ENCODE data around the gene HS1BP3.

The HS1BP3 gene

DNA sequence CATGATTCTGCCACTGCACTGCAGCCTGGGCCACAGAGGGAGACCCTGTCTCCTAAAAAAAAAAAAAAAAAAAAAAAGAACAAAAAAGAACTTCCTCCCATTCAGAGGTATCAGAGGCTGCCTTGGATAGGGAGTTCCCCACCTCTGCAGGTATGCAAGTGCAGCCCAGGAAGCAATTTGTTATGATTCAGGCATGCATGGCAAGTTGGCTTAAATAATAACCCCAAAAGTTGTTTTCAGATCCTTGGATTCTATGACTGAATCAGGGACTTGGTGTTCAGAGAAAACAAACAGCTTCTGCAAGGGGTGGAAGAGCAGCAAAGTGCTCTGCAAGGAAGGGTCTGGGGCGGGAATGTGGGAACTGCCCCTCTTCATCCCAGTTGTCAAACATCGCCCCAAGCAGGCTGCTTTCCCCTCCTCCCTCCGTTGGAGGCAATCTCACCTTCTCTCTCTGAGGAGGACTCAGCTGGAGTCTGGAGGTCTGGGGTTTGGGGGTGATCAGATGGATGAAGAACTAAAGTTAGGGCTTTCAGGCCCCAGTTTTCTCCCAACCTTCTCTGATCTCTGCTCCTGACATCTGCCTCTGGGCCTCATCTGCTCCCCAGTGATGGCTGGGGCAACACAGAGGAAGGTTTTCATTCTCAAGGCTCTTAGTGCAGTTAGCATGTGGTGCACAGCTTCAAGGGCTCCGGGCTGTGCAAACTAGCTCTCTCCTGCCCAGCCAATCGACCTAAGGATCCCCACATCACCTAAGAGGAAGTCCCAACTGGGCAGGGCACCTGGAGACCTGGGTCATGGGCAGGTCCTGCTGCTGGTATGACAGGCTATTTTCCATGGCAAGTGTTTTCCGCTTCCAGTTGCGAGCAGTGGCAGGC, 12.5 kb upstream of the HS1BP3 start:
- DNase-seq (ENCODE audit: low read depth), result no peak

DNA sequence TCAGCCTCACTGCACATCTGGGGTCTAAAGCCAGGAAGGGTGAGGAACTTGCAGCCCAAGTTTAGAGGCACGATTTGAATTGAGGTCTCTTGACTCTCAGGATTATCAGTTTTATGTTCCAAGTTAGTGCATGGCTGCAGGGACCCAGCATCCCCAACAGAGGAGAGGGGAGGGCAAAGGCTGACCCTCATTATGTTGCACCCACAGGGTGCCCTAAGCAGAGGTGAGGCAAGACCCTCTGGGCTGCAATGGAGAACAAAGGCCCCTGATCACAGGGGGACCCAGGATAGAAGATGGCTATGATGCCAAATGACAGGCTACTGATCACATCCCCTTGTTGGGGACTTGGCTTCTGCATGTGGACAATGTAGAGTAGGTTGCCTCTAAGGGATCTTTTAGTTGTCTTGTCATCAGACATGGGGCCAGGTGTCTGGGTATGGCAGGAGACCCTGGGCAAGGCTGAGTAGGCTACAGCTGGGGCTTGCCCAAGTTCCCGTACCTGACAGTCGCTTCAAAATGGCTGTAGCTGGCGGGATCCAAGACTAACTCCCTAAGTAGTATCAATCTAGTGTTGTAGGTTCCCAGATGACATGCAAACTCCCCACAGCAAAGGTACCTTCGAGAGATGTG, 11.5 kb upstream of the HS1BP3 start:
- DNase-seq (ENCODE audit: low read depth), result no peak

DNA sequence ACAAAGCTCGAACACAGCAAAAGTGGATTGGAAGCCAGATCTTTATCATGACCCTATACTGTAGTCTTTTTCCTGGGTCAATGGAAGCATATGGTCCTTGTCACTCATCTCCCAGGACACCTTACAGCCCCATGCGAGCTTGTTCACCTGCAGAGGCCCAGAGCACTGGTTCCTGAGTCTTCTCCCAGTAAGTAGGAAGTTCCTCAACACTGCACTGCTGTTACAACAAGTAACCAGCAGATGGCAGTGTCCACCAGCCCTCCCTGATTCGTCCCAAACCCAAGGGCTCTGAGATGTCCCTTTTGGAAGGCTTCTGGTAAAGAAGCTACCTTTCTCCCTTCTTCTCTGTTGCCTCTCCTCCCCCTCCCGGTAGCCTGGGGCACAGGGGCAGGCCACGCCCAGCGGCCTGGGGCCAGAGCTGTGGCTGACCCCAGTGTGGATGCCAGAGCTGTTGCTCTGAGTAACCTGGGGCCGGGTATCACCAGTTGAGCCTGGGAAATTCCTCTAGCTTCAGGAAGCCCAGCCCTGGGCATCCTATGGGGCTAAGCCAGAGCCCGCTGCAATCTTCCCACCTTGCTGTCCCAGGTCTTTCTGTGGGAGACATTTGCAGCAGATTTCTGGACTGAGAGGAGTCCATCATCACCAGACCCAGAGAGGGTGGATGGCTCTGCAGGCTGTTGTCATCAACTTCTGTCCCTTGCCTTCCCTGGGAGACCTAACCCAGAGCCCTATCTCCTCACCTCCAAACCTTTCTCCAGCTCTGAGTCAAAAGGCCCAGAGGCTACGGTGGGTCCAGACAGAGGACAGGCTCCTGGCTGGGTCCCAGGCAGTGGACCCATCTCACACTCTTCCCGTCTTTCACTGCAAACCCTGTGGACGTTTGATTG, 10.8 kb upstream of the HS1BP3 start:
- DNase-seq (ENCODE audit: low read depth), result peak; percentile 39

DNA sequence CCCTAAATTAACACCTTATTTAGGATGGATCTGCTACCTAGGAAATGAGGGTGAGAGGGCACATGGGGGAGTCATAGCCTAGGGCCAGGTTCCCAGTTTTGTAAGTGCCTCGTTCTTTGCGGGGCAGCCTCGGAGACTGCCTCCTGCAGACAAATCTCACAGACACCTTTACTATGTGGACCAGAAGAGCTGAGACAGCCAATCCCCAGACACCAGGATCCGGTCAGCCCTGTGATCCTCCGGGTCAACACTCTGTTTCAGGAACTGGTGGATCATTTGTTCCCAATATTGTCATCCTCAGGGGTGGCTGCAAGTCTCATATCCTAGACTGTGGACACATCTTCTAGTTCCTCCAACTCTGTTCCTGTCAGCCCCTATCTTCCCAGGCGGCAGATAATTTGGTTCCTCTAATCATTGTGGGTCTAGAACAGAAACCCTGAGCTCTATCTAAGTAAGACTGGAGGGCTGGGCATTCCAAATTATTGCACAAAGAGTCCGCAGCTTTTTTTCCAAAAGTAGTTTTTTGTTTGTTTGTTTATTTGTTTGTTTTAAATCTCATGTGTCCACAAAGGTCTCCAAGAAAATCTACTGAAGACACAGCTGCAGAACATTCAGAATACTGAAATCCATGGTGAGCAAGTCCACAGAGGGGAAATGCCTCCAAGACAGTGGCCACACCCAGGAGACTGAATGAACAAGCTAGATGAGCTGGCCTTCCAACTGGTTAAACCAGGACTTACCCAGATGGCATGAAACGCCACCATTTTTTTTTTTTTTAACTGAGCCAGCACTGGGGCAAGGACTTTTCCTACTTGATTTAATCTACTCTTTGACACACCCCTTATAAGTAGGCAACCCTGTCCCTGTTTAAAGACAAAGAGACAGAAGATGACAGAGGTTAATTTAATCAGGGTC, 9.9 kb upstream of the HS1BP3 start:
- no peak for DNase-seq (ENCODE audit: low read depth)

DNA sequence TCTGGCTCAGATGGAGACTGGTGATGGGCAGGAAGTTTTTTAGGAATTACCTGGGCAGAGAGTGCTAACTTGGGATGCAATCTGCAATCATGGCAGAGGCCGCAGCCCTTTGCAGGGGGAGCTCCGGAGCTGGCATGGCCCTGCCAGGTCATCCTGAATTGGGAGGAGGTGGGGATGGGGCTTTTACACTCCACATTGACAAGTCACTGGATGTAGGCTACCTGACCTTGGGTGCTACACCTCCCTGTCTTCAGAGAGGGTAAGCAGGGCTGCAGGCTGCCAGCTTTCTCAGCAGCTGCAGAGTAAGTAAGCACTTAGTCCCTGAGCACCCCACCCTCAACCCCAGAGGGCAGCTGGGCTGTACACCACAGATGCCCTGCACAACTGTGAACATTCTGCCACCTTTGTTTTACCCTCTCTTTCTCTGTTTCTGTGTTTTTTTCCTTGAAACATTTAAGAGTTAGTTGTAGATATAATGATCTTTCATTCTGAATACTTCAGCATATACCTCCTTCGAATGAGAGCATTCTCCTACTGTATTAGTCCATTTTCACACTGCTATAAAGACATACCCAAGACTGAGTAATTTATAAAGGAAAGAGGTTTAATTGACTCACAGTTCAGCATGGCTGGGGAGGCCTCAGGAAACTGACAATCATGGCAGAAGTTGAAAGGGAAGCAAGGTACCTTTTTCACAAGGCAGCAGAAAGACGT, 6.8 kb upstream of the HS1BP3 start:
- no peak for DNase-seq (ENCODE audit: low read depth)

DNA sequence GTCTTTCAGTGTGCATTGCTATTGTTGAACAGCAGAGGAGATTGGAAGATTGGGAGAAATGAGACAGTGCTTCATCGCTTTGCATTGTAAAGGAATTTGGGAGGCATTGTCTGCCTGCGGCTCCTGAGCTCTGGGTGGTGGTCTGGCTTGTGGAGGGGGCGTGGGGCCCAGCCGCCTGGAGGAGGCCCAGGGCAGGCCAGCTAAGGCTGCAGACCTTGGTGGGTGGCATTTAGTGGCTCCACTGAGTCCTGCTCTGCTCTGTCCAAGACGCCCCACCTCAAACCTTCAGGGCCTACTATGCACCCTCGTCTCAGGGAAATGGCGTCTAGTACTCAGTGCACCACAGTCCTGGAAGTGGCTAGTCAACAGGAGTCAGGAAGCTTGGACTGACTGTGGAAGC, 5.7 kb upstream of the HS1BP3 start:
- no peak for DNase-seq (ENCODE audit: low read depth)

DNA sequence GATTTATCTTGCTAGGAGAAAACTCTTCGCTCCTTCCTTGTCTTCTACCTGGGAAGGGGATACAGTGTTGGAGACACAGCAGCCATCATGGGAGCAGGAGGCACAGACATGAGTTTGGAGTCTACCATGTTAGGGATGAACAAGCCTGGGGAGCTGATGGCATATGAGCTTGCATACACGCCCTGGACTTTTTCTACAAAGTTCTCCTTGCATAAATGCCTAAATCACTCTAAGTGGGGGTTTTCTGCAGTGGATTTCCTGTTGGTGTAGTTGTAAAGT, 3.6 kb upstream of the HS1BP3 start:
- no peak for DNase-seq (ENCODE audit: low read depth)

DNA sequence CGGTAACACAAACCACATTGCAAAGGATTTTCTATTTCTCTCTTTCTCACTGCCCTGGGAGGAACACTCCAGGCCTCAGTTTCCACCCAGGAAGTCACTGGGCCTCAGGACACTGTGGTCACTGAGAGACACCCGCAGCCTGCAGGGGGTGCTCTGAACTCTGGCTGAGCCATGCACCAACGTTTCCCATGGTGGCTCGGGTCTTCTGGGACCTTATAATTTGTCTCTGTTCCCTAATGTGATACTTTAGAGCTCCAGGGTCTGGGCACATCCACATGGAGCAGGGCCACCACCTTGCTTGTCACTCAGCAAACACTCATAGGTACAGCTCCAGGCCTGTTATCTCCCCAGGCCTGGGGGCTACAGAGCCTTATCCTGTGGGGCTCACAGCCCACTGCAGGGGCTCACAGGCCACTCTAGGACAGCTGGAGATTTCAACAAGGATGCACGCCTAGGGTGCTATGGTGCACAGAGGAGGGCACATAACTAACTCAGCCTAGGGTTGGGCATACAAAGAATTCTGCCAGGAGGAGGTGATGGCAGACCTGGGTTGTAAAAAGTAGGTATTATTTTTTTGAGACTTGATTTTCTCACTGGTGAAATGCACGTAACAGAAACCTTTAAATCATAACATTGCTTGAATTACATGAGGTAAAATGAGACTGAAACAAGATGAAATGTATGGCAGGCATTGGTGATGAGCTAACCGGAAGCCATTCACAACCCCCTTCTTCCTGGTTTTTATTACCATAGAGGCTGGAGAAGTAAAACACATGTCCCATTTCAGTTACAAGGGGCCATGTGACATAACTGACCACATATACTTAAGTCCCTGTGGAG, 3.0 kb upstream of the HS1BP3 start:
- no peak for DNase-seq (ENCODE audit: low read depth)

DNA sequence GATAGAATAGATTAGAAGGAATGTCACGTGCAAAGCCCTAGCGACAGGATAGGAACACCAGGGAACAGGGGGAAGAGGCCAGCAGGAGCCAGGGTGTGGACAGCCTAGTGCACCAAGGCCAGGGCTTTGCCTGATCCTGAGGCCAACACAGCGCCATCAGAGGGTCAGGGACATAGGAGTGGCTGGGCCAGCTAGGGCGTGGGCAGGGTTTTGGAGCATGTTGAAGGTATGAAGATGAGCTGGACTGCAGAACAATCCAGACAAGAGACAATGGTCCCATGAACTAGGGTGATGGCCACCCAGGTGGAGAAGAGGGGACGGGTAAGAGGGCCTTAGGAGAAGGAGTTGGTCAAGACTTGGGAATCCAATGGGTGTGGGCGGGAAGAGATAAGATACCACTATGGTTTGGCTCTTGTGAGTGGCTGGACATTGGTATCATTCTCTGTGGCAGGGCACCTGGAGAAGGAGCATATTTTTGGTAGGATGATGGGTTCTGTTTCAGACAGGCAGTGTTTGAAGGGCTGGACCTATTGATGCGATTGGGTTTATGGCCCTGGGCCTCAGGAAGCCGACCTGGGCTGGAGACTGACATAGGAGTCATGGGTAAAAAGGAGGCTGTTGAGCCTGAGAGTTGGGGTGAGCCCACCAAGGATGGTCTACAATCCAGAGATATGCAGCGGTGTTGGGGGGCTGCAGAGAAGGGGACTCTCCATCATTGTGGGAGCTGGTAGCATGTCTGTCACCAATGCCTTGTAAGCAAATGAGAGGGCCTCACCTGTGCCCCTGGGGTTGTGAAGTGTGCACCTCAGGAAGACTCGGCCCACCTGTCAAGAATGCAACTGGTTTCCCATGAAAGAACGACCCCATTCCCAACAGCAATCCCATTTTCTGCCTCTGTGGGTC, 2.0 kb upstream of the HS1BP3 start:
- DNase-seq (ENCODE audit: low read depth), result no peak

DNA sequence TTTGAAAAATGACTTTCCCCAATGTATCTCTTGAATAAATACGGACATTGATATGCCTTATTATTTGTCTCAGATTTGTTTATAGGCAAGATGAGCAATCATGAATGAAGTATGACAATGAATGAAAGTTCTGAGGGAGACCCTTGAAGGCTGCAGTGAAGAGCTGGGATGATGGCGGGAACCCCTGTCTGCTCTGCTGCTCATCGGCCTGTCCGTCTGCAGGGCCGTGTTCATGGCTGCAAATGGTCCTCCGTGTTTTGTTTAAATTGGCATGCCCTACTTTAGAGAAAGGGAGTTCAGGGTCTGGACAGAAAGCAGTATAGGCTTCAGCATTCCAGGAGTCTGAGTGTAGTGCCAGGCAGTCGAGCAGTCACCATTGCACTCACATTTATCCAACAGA, 1.2 kb upstream of the HS1BP3 start:
- DNase-seq (ENCODE audit: low read depth), result no peak

DNA sequence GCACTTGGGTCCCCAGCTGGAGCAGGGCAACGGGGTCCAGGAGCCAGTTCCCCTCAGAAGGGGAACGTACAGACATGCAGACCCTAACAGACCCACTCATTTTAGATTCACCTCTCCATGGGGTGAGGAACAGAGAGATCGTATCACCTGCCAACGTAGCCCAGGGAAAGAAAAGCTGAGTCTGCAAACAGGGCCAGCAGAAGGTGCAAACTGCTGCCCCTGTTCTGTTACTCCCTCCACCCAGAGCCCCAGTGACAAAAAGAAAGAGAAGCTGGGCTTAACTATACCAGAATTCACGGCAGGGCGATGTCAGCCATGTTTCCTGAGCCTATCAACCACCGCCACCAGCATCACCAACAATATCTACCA, 817 bp upstream of the HS1BP3 start:
- DNase-seq (ENCODE audit: low read depth), result no peak

DNA sequence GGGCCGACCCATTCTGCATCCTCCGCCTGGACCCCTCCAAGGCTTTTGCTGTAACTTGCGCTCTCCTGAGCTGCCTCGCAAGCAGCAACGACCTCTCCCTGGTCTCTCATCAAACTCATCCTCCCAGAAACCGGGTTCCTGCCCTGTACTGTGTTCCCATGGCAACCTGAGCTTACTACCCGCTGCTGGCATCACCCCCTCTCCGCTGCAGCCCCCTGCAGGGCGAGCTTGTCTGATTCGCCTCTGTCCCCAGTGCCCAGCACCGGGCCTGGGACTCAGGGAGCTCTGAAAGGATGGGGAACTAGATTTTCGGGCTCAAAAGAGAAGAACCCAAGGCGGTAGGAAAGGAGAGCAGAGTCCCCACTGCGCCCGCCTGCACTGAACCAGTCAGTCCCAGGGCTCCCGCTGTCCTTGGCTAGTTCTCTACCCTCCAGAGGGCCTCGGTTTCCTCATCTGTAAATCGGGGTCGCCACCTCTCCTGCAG, 463 bp downstream of the HS1BP3 start:
- no peak for DNase-seq (ENCODE audit: low read depth)

DNA sequence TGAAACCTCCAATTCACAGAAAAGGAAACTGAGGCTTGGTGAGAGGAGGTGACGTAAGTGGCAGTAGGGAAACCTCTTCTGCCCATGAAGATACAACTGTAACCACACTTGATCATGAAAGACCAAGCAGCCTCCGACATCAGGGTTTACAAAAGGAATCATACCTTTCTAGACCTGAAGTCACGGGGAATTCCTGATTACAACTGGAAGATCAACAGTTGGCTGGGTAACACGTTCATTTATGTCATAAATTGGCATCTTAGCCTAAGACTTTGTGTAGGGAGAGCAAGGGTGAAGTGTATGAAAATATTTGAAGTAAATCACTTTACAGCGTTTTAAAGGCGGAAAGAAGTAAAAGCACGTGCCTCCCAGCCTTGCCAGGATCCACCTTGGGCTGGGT, 922 bp downstream of the HS1BP3 start:
- DNase-seq (ENCODE audit: low read depth), result no peak

DNA sequence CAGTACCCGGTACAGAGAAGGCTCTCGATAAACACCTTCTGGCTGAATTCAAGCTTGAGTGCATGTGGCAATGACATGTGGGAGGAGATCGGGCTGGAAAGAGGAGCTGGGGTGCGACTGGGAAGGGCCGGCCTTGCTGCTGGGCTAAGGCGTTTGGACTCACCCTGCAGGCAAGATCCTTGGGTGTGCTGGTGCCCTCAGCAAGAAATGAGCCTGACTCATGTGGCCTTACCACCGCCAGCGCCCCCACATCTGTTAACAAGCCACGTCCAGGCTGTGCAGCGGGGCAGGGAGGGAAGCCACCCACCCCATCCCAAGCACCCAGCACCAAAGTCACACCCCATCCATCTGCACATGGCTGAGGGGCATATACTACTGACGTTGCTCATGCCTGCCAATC, 1.3 kb downstream of the HS1BP3 start:
- DNase-seq (ENCODE audit: low read depth), result no peak

DNA sequence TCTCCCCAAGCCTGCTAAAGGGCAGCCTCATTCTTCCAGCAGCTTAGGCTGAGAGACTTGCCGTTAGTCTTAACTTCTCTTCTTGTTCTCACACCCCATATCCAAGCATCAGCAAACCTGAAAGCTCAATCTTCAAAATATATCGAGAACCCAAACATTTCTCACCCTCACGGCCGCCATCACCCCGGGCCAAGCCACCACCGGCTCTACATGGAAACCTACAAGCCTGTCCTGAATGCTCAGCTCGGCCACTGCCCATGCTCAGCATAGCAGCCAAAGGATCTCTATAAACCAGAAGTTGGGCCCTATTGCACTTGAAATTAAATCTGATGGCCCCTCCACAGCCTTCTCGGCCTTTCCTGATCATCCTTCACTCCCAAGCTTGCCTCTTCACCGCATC, 2.1 kb downstream of the HS1BP3 start:
- DNase-seq (ENCODE audit: low read depth), result no peak

DNA sequence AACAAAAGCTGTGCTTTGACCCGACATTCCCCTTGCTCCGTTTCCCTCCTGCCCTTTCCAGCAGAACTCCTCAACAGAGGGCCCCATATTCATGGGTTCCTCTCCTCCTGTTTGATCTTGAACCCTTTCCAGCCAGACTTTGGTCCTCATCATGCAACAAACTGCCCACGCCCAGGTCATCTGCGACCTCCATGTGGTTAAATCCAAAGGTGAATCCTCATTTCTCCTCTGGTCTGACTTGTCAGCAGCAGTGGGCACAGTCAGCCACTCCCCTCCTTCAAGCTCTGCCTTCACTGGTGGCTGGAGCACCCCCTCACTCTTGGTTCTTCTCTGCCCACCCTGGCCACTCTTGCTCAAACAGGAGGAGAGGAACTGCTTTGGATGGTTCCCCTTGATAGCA, 2.7 kb downstream of the HS1BP3 start:
- no peak for DNase-seq (ENCODE audit: low read depth)

DNA sequence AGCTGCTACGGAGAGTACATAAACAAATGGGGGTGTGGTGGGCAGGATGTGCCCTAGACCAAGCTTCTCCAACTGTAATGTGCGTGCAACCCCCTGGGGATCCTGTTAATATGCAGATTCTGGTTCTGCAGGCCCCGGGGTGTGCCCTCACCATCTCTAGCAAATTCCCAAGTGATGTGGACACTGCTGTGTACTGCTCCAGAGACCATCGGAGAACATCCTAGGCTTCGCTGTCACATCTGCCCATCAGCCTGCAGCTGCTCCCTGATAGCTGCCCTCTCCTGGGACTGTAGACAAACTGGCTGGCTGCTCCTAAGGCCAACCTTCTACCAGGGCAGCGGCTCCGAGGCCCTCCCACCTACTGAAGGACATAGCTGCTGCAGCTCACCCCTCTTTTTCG, 3.2 kb downstream of the HS1BP3 start:
- no peak for DNase-seq (ENCODE audit: low read depth)

DNA sequence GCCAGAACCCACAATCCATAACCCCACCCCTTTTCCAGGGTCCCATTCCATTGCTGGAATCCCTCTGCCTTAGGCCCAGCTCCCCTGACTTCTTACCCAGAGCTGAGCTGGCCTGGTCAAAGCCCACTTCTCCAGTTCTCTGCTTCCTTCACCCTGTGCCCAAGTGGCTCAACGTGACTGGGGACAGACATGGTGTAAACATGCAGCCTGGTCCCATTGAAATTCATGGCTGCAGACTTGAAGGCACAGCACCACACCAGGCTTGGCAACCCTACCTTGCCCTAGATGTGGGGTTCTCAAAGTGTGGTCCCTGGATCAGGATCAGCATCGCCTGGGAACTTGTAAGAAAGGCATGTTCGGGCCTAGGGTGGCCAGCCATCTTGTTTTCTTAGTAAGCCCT, 3.7 kb downstream of the HS1BP3 start:
- no peak for DNase-seq (ENCODE audit: low read depth)

DNA sequence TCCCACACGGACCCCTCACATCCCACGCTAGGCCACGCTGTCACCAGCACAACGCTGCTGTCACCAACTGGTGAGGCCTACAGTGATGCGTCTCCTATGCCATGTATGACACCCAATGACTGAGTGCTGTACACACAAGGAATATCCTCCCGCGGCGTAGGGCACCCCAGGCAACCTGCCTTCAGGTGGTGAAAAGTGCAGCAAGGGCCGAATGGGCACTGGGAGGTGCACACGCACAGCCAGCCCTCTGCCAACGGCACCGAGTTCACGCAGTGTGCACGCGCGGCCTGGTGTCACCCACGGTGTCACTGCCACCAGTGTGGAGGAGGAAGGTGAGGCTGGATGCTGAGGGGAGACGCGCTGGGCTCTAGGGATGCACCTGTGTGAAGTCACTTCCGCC, 4.5 kb downstream of the HS1BP3 start:
- DNase-seq (ENCODE audit: low read depth), result no peak

All from stimulated activated CD8-positive, alpha-beta memory T cell treated with anti-CD3 and anti-CD28 coated beads, Interleukin-4, amount 100 ng/mL, for 24 hours (primary cell).